NOMO-1 (cell line): ENCODE data around the gene DNAJA2.
A peak's percentile ranks its signal among the peaks of the same experiment; 100 is the strongest.
"Not testable (repeated sequence)": the region's sequence is repeated elsewhere in the genome, so short reads cannot be mapped to it uniquely, and the experiment has no call there.

Experiments used
- DNase-seq, 2 experiments: peaks; one replicate each; lab custom pipeline; 2025; ENCODE audit not compliant: unreplicated experiment in 2 of 2; lab: John Stamatoyannopoulos, UW

DNAJA2 gene

DNA sequence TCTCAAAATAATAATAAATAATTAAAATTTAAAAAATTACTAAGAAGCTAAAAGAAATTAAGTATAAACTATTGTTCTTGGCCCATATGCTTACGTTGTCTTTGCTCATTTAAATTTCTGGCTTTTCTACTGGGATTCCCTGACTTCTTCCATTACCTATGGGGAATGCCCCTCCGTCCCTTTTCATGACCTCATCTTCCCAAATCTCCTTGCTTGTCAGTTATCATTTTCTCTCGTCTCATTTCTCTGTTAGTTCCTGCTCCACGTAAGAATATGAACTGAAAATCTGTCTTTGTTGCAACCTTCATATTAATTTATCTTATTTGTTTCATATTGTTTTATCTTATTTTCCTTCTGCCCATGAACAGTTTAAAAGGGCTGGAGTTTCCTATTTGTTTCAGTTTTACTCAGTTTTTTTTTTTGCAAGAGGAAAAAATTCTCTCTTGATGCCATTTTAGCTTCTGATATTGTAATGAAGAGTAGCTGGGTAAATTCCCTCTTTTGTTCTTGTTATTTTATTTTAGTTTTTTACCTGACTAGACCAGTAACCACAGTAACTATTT, 2.5 kb upstream of the DNAJA2 start:
- DNase-seq = no peak

- DNase-seq = no peak
These were observed 1.7 kb upstream of the DNAJA2 start for GRCh38 chr16:46975165-46975564.

DNA sequence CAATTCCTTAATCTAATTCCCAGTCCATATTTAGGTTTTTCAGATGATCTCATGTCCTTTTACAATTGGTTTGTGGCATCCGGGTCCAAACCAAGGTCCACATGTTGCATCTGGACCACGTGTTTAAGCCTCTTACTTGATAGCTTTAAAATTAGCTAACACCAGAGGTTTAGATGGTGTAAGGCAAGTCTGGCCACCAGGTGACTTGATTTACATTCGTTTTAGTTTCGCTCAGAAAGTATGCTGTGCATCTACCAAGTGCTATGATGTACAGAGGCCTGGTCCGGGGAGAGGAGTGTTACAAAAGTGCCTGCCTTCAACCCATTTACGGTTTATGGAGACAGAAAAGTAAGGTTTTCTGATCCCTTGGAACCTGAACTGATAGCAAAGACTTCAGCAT, 878 bp upstream of the DNAJA2 start:
- DNase-seq = peak in 1 of 2 experiments; percentile 31

DNA sequence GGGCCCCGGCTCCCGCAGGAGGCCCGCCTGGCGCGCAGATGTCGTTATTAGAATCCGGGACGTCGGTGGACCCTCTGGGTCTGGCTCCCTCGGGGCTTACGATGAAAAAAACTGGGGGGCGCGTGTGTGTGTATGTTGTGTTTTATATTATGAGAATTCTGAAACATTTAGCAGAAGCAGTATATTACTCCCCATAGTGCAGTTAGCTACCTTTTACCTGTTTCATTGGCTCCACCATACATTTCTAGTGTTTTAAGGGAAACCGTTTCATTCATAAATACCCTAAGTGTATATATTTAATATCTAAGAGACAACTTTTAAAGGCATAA, 486 bp upstream of the DNAJA2 start:
- DNase-seq = no peak

DNA sequence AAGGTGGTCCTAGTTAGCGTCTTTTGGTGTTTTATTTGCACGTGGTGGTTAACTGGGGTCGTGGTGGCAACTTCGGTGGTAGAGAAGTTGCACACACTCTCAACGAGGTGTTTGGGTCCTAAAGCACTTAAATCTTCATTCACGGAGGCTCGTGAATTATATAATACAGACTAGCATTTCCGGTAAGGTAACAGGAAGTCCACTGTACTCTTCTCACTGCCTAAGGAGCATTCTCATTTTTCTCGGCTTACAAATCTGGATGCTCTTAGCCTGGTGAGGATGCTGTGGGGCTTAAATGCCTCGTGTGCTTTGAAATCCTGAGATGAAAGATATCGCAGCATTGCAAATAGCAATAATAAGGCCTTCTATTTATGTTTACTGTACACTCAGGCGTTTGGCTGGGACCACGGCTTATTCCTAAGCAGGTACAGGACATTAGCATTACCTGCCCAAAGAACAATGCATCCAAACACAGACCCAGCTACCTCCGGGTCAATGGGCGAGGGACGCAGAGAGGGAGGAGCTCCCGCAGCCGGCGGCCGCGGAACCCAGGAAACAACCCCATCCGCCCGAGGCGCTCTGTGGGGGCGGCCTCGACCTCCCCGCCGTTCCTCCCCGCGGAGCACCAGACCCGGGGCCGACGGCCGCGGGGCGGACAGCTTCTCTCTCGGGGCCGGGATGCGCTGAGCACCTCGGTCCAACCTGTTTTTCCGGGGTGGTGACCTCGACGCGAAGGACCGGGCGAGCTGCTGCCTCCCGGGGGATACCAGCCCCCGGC, 856 bp downstream of the DNAJA2 start:
- peak; percentile 9 to 13 for DNase-seq

DNA sequence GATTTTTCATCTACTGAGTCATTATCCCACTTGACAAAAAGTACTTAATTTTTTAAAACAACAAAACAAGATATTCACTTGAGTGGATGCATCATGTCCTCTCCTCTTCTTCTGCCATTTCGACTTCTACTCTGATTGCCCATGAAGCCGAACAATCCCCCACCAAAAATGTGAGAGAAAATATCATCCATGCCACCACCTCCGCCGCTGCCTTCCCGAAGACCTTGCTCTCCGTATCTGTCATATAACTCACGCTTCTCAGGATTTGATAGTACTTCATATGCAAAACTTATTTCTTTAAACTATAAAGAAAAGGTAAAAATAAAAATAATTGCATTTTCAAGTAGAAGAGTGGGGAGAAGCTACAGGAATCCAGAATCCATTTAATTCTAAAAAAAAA, 2.2 kb downstream of the DNAJA2 start:
- no peak for DNase-seq

- no peak for DNase-seq
These were observed 3.4 kb downstream of the DNAJA2 start for GRCh38 chr16:46970089-46970488.

GRCh38 chr16:46968063-46968435, 5.4 kb downstream of the DNAJA2 start:
- no peak for DNase-seq

DNA sequence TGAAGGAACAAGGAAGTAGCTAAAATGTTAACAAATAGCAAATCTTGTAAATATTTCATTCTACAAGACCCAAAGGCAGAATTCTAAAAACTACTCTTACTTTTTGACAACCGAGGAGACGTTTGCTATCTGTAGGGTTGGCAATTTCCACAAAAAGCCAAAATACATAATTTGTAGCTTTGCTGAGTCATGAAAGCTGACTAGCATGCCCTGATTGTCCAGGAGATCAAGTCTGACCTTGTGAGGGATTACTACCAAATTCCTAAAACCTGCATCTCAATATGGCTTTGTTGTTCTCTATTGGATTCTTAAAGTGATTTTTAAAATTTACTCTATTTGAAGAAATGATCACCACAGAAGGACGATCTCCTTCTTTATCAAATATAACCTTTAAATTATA, 10.8 kb downstream of the DNAJA2 start:
- no peak for DNase-seq

DNA sequence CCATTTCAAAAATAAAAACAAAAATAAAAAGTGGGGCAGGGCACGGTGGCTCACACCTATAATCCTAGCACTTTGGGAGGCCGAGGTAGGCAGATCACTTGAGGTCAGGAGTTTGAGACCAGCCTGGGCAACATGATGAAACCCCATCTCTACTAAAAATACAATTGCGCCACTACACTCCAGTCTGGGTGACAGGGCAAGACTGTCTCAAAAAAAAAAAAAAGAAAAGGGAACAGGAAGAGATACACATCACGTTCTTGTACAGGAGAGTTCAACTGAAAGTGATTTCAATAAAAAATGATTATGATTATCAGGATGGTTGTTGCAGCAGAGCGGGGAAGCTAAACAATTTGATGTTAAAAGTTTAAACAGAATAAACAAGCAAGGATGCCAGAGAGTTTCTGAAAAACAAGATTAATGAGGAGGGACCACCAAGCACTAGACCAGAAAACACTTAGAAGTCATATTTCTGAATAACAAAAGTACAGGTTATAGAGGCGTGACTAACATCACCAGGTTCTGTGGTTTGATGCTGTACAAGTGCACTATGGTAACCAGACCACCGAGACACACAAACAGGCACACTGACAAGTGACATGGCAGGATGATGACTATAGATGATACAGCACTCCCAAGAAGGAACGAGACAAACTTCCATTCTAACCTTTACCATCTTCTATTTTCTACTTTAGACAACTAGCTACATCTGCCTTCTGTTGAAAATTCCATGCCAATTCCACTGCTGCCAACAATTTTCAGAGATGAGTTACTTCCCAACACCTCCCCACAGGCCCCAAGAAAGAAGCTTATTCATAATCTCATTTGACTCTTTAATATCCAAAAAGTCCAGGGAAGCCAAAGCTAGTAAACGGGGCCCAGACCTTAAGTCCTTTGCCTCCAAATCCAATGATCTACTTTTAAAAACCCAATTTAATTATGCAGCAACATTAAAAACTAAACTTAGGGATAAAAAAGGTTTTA, 11.8 kb downstream of the DNAJA2 start:
- peak; percentile 70 to 80 for DNase-seq

- no peak for DNase-seq
These were observed 18.9 kb downstream of the DNAJA2 start for GRCh38 chr16:46954562-46954961.

- DNase-seq = no peak
These were observed 23.5 kb downstream of the DNAJA2 start for GRCh38 chr16:46950009-46950408.

DNA sequence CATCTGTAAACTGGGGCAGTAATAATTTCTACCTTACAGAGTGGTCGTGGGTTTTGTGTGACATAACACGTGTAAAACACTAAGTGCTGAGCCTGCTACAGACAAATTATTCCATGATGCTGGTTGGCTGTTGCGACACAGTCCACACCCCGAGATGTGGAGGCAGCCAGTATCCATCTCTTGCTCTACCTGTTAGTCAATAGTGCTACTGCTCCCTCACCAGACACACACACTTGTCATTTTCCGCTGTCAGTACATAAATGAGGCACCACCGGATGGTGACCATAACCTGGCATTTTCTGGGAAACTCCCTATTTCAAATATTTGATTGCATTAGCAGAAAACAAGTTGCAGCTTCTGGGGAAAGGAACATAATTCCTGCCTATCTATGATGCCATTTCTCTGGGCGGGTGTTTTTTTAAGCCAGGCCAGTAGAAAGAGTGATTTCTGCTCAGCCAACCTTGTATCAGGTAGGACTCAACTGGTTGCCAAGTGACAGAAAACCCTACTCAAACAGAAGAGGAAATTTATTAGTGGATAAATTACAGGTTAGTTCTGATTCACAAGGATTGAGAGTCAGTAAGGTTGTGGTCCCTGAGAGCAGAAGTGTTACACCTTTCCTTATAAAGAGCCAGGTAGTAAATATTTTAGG, 24.1 kb downstream of the DNAJA2 start:
- no peak for DNase-seq

DNA sequence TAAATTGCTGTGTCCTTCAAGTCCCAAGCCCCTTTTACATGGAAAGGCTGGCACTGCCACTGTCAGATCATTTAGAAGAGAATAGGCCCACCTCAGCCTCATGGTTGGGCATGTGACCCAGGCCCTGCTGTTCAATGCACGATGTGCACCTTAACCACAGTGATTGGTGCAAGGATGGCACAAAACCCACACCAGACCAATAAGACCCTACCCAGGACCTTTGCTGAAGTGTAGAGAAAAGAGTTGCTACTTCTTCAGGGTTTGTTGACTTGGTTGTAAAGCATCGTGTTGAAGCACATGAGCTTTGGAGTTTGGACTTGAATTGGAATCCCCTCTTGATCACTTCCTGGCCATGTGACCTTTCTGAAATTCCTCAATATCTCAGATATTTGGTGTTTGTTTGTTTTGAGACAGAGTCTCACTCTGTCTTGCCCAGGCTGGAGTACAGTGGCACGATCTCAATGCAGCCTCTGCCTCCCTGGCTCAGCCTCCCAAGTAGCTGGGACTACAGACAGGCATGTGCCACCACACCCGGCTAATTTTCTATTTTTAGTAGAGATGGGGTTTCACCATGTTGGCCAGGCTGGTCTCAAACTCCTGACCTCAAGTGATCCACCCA, 24.8 kb downstream of the DNAJA2 start:
- DNase-seq = no peak

DNA sequence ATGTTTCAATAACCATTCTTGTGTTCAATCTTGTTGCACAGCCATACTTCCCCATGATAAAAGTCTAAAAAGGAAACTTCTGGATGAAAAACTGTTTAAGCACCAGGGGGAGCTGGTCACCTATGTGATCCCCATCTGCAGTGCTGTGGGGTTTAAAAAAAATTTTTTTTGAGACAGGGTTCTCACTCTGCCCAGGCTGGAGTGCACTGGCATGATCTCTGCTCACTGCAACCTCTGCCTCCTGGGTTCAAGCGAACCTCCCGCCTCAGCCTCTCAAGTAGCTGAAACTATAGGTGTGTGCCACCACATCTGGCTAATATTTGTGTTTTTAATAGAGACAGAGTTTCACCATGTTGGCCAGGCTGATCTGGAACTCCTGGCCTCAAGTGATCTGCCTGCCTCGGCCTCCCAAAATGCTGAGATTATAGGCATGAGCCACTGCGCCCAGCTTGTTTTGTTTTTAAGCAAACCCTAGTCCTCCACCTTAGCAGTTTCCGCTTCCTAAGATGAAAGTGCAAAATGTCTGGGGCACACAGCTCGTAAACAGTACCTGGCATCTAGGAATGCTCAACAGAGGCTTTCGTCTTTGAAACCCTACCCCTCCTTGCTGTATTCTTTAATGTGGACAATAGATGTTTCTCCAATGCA, 25.4 kb downstream of the DNAJA2 start:
- DNase-seq = peak; percentile 1 to 59

DNA sequence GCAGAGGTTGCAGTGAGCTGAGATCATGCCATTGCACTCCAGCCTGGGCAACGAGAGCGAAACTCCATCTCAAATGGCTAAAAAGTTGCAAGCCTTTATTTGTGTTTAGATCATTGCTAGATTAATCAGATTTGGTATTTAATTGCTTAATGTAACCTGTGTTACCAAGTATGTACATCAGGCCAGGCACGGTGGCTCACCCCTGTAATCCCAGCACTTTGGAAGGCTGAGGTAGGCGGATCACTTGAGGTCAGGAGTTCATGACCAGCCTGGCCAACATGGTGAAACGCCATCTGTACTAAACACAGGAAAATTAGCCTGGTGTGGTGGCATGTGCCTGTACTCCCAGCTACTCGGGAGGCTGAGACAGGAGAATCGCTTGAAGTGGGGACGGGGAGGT, 28.8 kb downstream of the DNAJA2 start:
- not testable (repeated sequence) for DNase-seq

- no peak for DNase-seq
These were observed 35.9 kb downstream of the DNAJA2 start for GRCh38 chr16:46937536-46937935.

DNA sequence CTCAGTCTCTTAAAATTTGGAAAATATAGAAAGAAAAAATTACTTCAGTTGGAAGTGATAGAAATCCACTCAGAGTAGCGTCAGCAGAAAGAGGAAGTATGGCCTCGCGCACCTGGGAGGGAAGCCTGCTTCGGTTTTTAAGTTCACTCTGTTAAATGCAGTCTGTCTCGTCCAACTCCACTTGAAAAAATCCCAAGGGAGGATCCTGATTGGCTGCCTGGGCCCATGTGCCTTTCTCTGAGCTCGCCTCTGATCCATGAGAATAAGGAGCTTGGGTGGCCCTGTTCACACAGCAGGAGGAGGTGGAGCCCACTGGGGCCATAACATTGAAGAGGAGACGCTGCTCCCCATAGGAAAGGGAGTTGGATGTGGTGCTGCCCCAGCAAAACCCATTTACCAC, 40.7 kb downstream of the DNAJA2 start:
- peak in 1 of 2 experiments; percentile 35 for DNase-seq

DNA sequence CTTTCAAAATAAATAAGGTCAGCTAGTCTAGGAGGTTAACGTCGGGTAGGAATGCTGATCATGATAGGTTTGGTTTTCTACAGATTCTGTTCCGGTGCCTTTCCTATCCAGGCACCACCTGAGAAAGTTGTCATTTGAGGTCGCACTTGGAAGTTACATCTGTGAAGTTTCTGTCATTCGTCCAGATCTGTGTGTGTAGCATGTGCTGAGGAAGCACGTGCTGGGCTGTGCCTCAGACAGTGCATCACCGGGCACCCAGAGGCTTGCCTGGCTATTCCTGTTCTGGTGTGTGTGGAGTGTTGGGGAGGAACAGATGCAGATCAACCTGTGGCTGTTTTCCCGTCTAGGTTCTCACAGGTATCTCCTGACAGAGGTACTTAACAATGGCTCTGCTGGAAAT, 42.6 kb downstream of the DNAJA2 start:
- DNase-seq = no peak
